AG09309 (cell line): ENCODE results near the gene TMEM225B.
A peak's percentile ranks its signal among the peaks of the same experiment; 100 is the strongest.

Source experiments
- DNase-seq: peaks from one replicate; pipeline ENCODE4 v3.0.0-alpha.2; 2010; ENCODE audit warnings: low read depth
- H3K4me3 ChIP-seq: 2 replicates; pipeline ENCODE4 v1.5.1; 2011; ENCODE audit warnings: mild to moderate bottlenecking, low read depth, low read length, moderate library complexity; ENCODE audit not compliant: control insufficient read depth
- TF ChIP-seq, protein P1 (sequence below): IDR thresholded peaks from 2 replicates; pipeline ENCODE4 v1.5.1; 2011; ENCODE audit warnings: mild to moderate bottlenecking, low read depth, low read length, inconsistent platforms; ENCODE audit not compliant: insufficient read depth, control insufficient read depth; ENCODE audit errors: missing control alignments

Gene TMEM225B

DNA sequence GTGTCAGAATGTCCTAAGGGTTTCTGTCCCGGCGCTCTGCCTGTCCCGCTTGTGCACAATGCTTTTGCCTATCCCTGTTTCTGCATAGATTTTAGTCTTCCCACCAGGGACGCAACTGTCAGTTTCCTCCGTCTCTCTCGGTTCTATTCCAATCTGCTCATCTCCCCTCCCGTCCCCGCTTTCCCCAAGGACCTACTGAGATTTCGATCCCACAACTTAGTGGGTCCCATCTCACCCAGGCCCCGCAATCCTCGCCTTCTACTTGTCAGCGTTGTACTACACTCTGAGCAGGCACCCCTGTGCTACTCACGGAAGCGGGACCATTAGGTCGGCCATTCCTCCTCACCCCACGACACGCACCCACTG lies 40.1 kb upstream of the TMEM225B start:
- TF ChIP-seq, protein P1, sequence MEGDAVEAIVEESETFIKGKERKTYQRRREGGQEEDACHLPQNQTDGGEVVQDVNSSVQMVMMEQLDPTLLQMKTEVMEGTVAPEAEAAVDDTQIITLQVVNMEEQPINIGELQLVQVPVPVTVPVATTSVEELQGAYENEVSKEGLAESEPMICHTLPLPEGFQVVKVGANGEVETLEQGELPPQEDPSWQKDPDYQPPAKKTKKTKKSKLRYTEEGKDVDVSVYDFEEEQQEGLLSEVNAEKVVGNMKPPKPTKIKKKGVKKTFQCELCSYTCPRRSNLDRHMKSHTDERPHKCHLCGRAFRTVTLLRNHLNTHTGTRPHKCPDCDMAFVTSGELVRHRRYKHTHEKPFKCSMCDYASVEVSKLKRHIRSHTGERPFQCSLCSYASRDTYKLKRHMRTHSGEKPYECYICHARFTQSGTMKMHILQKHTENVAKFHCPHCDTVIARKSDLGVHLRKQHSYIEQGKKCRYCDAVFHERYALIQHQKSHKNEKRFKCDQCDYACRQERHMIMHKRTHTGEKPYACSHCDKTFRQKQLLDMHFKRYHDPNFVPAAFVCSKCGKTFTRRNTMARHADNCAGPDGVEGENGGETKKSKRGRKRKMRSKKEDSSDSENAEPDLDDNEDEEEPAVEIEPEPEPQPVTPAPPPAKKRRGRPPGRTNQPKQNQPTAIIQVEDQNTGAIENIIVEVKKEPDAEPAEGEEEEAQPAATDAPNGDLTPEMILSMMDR: no peak
- DNase-seq: no peak
- H3K4me3 ChIP-seq: peak overlapping the region; percentile 89

DNA sequence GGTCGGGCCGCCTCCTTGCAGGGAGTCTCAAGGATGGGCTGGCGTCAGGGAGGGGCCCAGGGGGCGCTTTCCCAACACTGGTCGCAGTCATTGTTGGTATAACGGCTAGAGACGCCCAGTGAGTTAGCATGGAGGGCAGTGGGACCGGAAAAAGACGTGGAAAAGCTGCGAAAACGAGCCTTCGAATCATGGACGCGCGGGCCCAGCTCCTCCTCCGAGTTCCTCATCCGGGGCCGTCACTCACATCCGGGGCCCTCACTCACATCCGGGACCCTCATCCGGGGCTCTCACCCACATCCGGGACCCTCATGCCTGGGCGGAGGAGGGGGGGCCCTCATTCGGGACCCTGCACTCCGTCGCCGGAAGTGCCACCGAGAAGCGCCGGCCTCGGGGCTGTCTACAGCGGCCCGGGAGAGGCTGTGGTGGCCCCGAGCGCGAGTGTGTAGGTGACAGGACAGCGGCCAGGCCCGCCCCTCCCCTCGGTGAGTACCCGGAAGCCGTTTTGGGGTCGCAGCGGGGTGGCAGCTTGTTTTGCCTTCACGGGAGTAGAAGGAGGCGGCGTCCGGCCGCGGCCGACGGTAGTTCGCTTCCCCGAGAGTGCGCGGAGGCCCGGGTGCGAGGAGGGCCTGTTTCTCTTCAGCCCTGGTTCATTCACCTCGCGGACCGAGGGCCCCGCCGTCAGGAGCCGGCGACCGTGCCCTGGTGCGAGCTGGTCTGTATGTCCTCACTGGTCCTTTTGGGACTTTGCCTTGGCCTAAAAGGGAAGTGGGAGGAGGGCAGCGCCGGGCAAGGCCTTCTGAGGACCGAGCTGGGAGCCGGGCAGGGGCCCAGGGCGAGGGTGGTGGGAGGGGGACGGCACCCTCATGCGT lies 39.5 kb upstream of the TMEM225B start, which contains the start of gene ZNF655:
TSS of gene ZNF655 (plus strand) at position 337 of the 869 bp plus-strand sequence. CDS start 1,918 bp downstream, outside the sequence.
- TF ChIP-seq, protein P1: no peak
- DNase-seq: peak; percentile 33
- H3K4me3 ChIP-seq: peak within 1 kb of the TSS; percentile 89

DNA sequence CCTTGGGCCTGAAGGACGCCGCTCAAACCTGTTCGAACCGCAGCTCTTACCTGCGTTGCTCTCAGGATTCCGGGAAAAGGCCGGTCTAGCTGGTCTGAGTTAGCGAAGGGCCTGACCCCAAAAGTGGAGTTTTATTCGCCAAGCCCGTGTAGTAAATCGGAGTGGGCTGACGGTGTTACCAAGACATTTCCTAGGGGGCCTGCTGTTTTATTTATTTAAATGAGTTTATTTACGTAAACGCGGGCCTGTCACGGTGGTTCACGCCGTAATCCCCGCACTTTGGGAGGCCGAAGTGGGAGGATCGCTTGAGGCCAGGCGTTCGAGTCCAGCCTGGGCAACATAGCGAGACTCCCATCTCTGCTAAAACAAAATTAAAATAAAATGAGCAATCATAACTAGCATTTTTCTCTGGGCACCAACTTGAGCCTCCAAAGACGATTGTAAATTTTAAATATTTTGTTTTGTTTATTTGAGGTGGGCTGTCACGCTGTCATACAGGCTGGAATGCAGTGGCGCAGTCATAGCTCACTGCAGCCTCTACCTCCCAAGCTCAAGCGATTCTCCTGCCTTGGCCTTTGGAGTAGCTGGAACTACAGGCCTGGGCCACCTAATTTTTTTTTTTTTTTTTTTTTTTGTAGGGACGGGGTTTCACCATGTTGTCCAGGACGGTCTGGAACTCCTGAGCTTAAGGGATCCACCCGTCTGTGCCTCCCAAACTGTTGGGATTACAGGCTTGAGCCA lies 38.7 kb upstream of the TMEM225B start:
- no peak for DNase-seq
- H3K4me3 ChIP-seq: peak overlapping the region; percentile 89
- TF ChIP-seq, protein P1: no peak

DNA sequence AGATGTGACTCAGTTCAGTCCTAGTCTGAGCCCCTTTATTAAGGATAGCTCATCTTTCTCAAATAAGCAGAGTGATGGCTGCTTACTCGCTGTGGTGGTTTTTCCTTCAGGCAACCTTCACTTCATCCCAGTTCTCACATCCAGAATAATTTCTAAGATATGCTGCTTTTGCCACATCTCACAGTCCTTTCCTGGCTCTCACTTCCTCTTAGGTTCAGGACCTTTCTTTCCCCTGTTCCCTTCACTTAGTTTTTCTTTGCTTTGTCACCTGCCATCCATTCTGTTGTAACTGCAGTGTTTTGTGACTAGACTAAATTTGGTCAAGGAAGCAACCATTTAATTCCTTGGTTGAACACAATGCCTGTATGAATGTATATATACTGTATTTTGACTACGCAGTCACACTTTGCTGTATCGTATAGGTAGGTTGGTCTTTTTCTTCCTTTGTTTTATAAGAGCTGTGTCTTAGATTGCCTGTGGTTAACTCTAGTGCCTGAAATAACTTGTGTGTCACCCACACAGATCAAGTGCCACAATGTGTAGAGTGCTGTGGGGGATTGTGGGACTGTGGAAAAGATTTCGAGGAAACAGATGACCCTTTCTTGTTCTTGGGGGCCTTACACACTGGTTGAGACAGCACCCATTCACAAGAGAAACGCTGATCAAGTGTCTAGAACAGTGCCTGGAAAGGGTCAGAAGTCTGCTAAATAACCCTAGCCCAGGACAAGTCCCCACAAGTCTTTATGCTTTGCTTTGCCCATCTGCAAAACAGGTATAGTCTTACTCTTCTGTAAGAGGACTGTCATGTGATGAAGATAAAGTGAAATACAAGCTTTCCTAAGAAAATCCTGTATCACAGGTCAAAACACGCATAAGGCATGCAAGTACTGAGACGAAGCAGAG lies 37.0 kb upstream of the TMEM225B start:
- no peak for DNase-seq
- TF ChIP-seq, protein P1: no peak
- H3K4me3 ChIP-seq: no peak overlapping the region

DNA sequence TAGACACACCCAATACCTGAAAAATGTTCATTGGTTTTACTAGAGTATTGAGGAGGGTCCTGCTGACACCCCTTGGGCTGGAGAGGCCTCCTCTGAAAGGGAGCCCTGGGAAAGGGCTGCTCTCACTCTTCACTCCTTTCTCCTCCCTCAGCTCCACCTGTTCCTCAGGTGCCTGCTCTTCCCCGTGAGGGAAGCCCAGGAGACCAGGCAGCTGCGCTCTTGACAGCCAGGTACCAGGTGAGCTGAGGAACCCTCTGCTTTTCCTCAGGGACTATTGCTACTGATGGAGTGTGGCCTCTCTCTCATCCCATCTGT lies 36.4 kb upstream of the TMEM225B start:
- TF ChIP-seq, protein P1: no peak
- H3K4me3 ChIP-seq: no peak overlapping the region
- no peak for DNase-seq

DNA sequence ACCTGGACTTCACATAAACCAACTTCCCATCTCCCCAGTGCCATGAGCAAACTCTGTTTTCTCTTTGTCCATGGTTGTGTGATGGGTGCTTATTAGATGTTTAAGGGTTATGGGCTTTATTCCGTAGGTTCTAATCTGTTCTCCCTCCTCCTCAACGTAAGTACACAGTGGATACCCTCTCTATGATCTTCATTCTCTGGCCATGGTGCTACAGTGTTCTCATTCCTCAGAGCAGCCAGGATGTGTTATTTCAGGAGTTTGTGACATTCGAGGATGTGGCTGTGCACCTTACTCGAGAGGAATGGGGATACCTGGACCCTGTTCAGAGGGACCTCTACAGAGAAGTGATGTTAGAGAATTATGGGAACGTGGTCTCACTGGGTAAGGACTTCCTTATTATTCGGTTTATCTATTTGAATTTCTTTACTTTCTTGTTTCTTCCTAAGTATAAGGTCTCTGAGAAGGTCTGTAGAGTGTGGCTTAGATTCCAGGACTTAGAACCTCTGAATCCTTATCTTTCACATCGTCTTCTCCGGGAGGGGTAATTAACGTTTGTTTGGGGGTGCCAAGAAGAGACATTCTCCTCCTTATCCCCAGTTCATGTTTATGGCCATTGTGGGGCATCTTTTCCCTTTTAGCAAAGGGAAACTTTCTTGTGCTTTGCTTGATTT lies 35.8 kb upstream of the TMEM225B start:
- TF ChIP-seq, protein P1: no peak
- no peak overlapping the region for H3K4me3 ChIP-seq

More for the DNA sequence above, 35.8 kb upstream of the TMEM225B start:
- DNase-seq: no peak
